Loucy (cell line): ENCODE measurements around the gene HEXIM2.

Source experiments
- H2AFZ ChIP-seq: fragments of 200-600 bp; sonication (generic); 2 replicates; pipeline ENCODE4 v1.6.0; 2016; ENCODE audit warnings: antibody characterized with exemption, mild to moderate bottlenecking, low read length, moderate library complexity
- H3F3A ChIP-seq: fragments of 200-600 bp; 2 replicates; pipeline ENCODE4 v1.6.0; 2016; ENCODE audit warnings: antibody characterized with exemption, low read depth, mild to moderate bottlenecking
- H3K27me3 ChIP-seq: fragments of 200-600 bp; sonication (generic); 2 replicates; pipeline ENCODE4 v1.6.1; 2014; ENCODE audit warnings: low read length, mild to moderate bottlenecking; ENCODE audit not compliant: insufficient read depth, poor library complexity, severe bottlenecking
- H3K36me3 ChIP-seq: fragments of 200-600 bp; sonication (generic); 2 replicates; pipeline ENCODE4 v1.6.1; 2016; ENCODE audit warnings: low read length; ENCODE audit not compliant: insufficient read depth
- H3K4me1 ChIP-seq: fragments of 200-600 bp; sonication (generic); 2 replicates; pipeline ENCODE4 v1.5.1; 2014; ENCODE audit warnings: low read length, mild to moderate bottlenecking; ENCODE audit not compliant: insufficient read depth, poor library complexity, severe bottlenecking
- H3K4me2 ChIP-seq: fragments of 200-600 bp; sonication (generic); 2 replicates; pipeline ENCODE4 v1.6.0; 2014; ENCODE audit warnings: antibody characterized with exemption, low read length, low read depth, mild to moderate bottlenecking; ENCODE audit not compliant: poor library complexity, severe bottlenecking
- H3K4me3 ChIP-seq: fragments of 200-600 bp; sonication (generic); 2 replicates; pipeline ENCODE4 v1.5.1; 2014; ENCODE audit warnings: low read length, mild to moderate bottlenecking, mixed read lengths; ENCODE audit not compliant: poor library complexity, severe bottlenecking
- H3K79me2 ChIP-seq: fragments of 200-600 bp; sonication (generic); 2 replicates; pipeline ENCODE4 v1.6.1; 2014; ENCODE audit warnings: low read length; ENCODE audit not compliant: insufficient read depth
- H3K9ac ChIP-seq: fragments of 200-600 bp; sonication (generic); 2 replicates; pipeline ENCODE4 v1.6.0; 2014; ENCODE audit warnings: mild to moderate bottlenecking, low read depth, low read length, moderate library complexity; ENCODE audit not compliant: poor library complexity, severe bottlenecking
- H3K9me2 ChIP-seq: fragments of 200-600 bp; sonication (generic); replicated peaks from 2 replicates; pipeline ENCODE4 v1.6.1; 2016; ENCODE audit warnings: low read depth, low read length, mixed read lengths
- H3K9me3 ChIP-seq: fragments of 200-600 bp; sonication (generic); 2 replicates; pipeline ENCODE4 v1.6.1; 2014; ENCODE audit warnings: mild to moderate bottlenecking, antibody characterized with exemption, low read length, low read depth; ENCODE audit not compliant: insufficient read depth
- H4K20me1 ChIP-seq: fragments of 200-600 bp; sonication (generic); 2 replicates; pipeline ENCODE4 v1.6.0; 2014; ENCODE audit warnings: antibody characterized with exemption, low read length, mild to moderate bottlenecking; ENCODE audit not compliant: insufficient read depth, poor library complexity, severe bottlenecking
- CTCF ChIP-seq: fragments of 200-600 bp; sonication (generic); conservative IDR thresholded peaks from 2 replicates; pipeline ENCODE4 v1.5.1; 2014; ENCODE audit warnings: mild to moderate bottlenecking, antibody characterized with exemption, low read length
- EZH2phosphoT487 ChIP-seq: fragments of 200-600 bp; IDR thresholded peaks from 2 replicates; pipeline ENCODE4 v1.6.1; 2018; ENCODE audit warnings: antibody characterized with exemption, mild to moderate bottlenecking, moderate library complexity, borderline replicate concordance

HEXIM2 gene

DNA sequence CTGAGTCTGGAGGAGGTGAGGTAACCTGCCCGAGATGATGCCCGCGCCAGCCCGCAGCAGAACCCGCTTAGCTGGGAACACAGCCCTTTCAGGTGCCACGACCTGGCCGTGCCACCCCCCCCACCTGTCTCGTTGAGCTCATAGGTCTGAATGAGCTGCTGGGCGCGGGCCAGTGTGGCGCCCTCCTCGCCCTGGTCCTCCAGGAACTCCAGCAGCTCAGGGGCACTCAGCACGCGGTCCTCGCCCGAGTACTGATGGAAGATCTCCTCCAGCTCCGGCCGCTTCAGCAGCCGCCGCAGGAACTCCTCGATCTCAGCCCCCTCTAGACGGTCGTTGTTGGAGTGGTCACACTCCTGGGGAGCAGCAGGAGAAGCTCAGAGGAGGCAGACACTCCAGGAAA is 43.0 kb upstream of the HEXIM2 start:
- no peaks in the 10 kb centered on the region for H3K27me3 ChIP-seq
- H3K4me2 ChIP-seq = no peak overlapping the region
- H3K36me3 ChIP-seq = no peaks in the 10 kb centered on the region
- no peak overlapping the region for H3K9ac ChIP-seq
- peaks cover 6% of the 10 kb centered on the region for H3K4me1 ChIP-seq
- H3K79me2 ChIP-seq = no peaks in the 10 kb centered on the region
- H4K20me1 ChIP-seq = no peaks in the 10 kb centered on the region
- H3K4me3 ChIP-seq = no peak overlapping the region
- H3K9me2 ChIP-seq = no peaks in the 10 kb centered on the region
- no peak overlapping the region for H2AFZ ChIP-seq
- H3K9me3 ChIP-seq = no peaks in the 10 kb centered on the region
- no peaks in the 10 kb centered on the region for H3F3A ChIP-seq
- no peak for TF ChIP-seq EZH2phosphoT487
- no peak for TF ChIP-seq CTCF

DNA sequence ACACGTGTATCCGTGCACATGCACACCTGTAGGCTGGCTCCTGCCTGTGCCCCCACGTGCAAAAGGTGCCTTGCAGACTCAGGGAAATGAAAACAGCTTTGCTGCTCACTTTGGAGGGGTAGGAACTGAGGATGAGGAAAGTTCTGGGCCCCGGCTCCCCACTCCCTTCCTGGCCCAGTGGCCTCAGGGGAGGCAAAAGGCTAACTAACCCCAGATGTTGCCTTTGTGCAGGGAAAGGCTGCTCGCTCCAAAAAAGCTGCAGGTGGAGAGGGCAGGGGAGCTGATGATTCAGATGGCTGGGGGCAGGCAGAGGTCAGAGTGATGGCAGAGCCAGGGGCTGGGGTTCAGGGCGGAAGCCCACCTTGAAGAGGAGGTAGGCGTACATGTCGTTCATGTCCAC is 41.7 kb upstream of the HEXIM2 start:
- Histone ChIP-seq H3K27me3 (no peaks in the 10 kb centered on the region), H3K9ac (no peak overlapping the region), H3K9me2 (no peaks in the 10 kb centered on the region), H3K4me1 (peaks cover 17% of the 10 kb centered on the region), H3K9me3 (no peaks in the 10 kb centered on the region), H3K4me3 (no peak overlapping the region), H4K20me1 (no peaks in the 10 kb centered on the region), H3F3A (no peaks in the 10 kb centered on the region), H3K36me3 (no peaks in the 10 kb centered on the region), H3K79me2 (no peaks in the 10 kb centered on the region), H3K4me2 (no peak overlapping the region), H2AFZ (no peak overlapping the region)
- no peak for TF ChIP-seq EZH2phosphoT487
- no peak for TF ChIP-seq CTCF

DNA sequence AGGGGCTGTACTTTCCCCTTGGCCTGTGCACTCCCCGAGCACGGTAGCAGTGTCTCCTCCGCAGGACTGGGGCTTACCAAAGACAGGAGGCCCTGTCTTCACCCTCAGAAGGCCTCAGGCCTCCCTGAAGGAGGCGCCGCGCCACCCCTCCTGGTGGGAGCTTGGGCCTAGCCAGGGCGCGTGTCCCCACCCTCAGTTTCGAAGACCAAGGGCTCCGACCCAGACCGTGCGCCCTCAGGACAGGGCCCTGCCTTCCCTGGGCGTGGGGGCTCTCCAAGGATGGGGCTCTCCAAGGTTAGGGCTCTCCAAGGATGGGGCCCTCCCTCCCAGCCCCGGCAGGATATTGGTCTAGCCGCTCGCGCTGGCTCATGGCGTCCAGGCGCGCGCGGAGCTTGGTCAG is 41.1 kb upstream of the HEXIM2 start:
- TF ChIP-seq CTCF (no peak), EZH2phosphoT487 (no peak)
- Histone ChIP-seq H3K9me2 (no peaks in the 10 kb centered on the region), H3K36me3 (no peaks in the 10 kb centered on the region), H4K20me1 (no peaks in the 10 kb centered on the region), H3K4me3 (no peak overlapping the region), H3K79me2 (no peaks in the 10 kb centered on the region), H3K4me2 (no peak overlapping the region), H3K9ac (no peak overlapping the region), H3K27me3 (no peaks in the 10 kb centered on the region), H3K4me1 (peaks cover 18% of the 10 kb centered on the region), H2AFZ (no peak overlapping the region), H3K9me3 (no peaks in the 10 kb centered on the region), H3F3A (no peaks in the 10 kb centered on the region)
